ENCODE data around the gene CFB.

Gene CFB

DNA sequence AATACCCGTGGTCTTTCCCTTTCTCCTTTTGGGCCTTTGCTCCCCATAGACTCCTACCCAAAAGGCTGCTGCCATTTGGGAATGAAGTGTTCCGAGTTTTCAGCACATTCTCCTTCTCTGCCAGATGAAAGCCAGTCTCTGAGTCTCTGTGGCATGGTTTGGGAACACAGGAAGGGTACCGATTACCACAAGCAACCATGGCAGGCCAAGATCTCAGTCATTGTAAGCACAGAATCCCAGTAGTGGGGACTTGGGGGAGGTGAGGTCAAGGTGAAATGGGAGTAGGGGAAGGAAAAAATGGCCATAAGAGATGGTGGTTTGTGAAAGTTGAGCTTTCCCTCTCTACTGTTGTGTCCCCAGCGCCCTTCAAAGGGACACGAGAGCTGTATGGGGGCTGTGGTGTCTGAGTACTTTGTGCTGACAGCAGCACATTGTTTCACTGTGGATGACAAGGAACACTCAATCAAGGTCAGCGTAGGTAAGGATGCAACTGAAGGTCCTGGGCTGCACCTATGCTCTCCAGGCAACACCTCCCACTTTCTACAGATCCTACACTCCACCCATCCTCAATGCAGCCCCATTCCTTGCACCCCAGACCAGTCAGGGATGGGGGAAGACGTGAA is 4.1 kb downstream of the CFB start:
- no peak for DNase-seq

GRCh38 chr6:31952140-31952805 is 6.4 kb downstream of the CFB start:
- no peak for DNase-seq

GRCh38 chr6:31952890-31953289 is 7.0 kb downstream of the CFB start:
- no peak for DNase-seq

GRCh38 chr6:31954511-31954910 is 8.6 kb downstream of the CFB start:
- DNase-seq, result no peak

DNA sequence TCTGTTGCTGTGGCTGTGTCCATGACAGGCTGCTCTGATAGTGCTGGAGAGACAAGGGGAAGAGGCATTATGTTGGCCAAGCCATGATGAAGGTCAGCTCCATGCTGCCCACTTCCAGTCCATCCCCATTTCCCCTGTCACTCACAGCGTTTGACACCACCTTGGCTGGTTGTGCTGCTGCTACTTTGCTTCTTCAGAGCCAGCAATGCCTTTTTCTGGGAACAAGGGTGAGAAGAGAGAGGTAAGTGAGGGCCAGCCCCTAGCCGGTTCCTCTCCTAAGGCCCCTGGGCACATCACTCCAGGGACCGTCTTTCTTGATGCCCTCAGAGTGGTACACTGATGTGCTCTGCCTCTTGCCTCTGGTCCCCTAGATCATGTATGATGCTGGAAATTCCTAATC is 10.9 kb downstream of the CFB start:
- DNase-seq, result no peak

- DNase-seq, result no peak
These were observed 12.5 kb downstream of the CFB start for GRCh38 chr6:31958412-31958740.

GRCh38 chr6:31958741-31959739 is 13.1 kb downstream of the CFB start, which contains the start of the genes NELFE and SKIC2:
NELFE (minus strand) TSS chr6:31958971; CDS start chr6:31958446, 525 bp downstream.
SKIC2 (plus strand) TSS chr6:31959175; CDS start chr6:31959193, 18 bp downstream.
- DNase-seq, result peak; percentile 87

DNA sequence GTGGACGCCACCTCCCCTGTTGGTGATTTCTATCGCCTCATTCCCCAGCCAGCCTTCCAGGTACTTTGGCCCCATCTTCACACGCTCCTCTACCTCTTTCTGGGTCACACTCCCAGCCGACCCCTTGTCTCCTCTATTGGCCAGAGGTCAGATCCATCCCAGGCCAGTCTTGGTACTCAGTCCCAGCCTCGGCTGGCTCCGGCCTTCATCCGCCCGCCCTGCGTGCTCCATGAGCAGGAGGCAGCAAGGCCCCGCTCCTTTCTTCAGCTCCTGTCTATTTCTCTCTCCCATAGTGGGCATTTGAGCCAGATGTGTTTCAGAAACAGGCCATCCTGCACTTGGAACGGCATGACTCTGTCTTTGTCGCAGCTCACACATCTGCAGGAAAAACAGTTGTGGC is 15.7 kb downstream of the CFB start:
- DNase-seq, result no peak

GRCh38 chr6:31963921-31964320 is 18.0 kb downstream of the CFB start:
- DNase-seq, result no peak

DNA sequence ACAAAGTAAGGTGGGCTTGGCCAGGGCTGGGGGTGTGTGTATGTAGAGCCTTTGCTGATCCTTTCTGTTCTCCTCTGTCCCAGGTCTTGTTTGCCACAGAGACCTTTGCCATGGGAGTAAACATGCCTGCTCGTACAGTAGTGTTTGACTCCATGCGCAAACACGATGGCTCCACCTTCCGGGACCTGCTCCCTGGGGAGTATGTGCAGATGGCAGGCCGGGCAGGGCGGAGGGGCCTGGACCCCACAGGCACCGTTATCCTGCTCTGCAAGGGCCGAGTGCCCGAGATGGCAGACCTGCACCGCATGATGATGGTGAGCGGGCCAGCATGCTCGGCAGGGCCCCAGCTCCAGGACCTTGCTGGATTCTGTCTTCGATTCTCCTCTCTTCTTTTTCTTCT is 19.8 kb downstream of the CFB start:
- DNase-seq, result no peak

DNA sequence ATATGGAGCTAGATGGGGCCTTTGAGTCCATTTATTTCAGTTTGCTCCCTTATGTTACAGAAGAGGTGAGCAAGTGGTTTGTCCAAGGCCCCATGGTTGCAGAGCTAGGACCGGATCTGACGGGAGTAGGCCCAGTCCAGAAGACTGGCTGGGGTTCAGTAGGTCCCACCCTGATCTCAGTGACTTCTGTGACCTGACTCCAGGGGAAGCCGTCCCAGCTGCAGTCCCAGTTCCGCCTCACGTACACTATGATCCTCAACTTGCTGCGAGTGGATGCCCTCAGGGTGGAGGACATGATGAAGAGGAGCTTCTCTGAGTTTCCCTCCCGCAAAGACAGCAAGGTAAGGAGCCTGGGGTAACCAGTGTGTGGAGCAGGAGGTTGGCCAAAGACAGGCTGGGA is 20.6 kb downstream of the CFB start:
- no peak for DNase-seq

- no peak for DNase-seq
These were observed 21.4 kb downstream of the CFB start for GRCh38 chr6:31966997-31967925.

- DNase-seq, result no peak
These were observed 22.0 kb downstream of the CFB start for GRCh38 chr6:31967926-31968320.

- no peak for DNase-seq
These were observed 22.4 kb downstream of the CFB start for GRCh38 chr6:31968326-31968725.

DNA sequence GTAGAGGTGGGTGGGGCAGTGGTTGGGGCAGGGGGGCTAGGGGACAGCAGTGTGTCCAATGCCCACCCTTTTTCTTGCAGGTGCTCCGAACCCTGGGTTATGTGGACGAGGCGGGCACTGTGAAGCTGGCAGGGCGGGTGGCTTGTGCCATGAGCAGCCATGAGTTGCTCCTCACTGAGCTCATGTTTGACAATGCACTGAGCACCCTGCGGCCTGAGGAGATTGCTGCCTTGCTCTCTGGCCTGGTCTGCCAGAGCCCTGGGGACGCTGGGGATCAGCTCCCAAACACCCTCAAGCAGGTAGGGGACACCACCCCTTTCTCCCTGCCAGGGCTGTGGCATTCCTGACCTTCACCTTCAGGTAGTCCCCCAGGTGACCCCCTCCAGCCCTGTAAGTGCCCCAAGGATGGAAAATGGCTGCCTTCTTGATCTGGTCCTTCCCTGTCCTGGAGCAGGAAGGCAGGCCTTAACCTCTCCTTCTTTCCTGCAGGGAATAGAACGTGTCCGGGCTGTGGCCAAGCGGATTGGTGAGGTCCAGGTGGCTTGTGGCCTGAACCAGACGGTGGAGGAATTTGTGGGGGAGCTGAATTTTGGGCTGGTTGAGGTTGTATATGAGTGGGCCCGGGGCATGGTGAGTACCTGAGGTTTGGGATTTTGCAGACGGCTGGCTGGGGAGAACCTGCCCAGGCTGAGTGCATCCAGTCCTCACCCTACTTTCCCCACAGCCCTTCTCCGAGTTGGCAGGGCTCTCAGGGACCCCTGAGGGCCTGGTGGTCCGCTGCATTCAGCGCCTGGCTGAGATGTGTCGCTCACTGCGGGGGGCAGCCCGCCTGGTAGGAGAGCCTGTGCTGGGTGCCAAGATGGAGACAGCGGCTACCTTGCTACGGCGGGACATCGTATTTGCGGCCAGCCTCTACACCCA is 23.2 kb downstream of the CFB start:
- no peak for DNase-seq

- DNase-seq, result no peak
These were observed 24.1 kb downstream of the CFB start for GRCh38 chr6:31969712-31970603.

GRCh38 chr6:31970604-31971271 is 24.8 kb downstream of the CFB start:
- no peak for DNase-seq

DNA sequence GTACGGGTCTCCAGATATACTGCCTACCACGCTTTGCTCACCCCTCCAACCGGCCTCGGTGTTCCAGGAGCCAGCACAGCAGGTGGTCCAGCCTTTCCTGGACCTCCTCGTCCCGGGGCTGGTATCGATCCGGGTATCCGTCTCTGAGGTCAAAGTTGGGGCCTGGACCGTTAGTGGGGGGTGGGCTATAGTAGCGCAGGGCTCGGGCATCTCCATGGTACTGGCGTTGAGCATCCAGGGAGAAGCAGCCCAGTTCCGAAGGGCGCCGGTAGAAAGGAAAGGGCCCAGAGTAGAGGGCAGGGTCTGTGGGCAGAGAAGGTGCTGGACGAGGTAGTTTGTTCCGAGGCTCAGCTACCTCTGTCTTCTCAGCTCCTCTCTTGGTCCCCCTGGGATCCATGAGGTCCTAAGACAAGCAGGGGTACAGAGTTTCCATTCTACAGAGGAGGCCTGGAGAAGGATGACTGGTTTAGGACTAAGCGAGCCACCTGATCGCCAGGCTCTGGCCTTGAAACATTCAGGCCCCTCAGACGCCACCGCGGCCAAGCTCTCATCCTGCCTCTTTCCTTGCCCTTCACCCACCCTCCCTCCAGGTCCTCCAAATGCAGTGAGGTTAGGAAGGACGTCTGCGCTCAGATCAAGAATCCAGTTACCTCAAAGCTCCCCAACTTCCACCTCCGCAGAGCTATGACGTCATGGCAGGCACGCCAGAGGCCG is 25.5 kb downstream of the CFB start:
- no peak for DNase-seq
